Loucy (cell line): ENCODE measurements around the gene C4orf33.

ENCODE experiments used
- H2AFZ ChIP-seq: fragments of 200-600 bp; sonication (generic); 2 replicates; pipeline ENCODE4 v1.6.0; 2016; ENCODE audit warnings: antibody characterized with exemption, mild to moderate bottlenecking, low read length, moderate library complexity
- H3F3A ChIP-seq: fragments of 200-600 bp; 2 replicates; pipeline ENCODE4 v1.6.0; 2016; ENCODE audit warnings: antibody characterized with exemption, low read depth, mild to moderate bottlenecking
- H3K27me3 ChIP-seq: fragments of 200-600 bp; sonication (generic); 2 replicates; pipeline ENCODE4 v1.6.1; 2014; ENCODE audit warnings: low read length, mild to moderate bottlenecking; ENCODE audit not compliant: insufficient read depth, poor library complexity, severe bottlenecking
- H3K36me3 ChIP-seq: fragments of 200-600 bp; sonication (generic); 2 replicates; pipeline ENCODE4 v1.6.1; 2016; ENCODE audit warnings: low read length; ENCODE audit not compliant: insufficient read depth
- H3K4me1 ChIP-seq: fragments of 200-600 bp; sonication (generic); 2 replicates; pipeline ENCODE4 v1.5.1; 2014; ENCODE audit warnings: low read length, mild to moderate bottlenecking; ENCODE audit not compliant: insufficient read depth, poor library complexity, severe bottlenecking
- H3K4me2 ChIP-seq: fragments of 200-600 bp; sonication (generic); 2 replicates; pipeline ENCODE4 v1.6.0; 2014; ENCODE audit warnings: antibody characterized with exemption, low read length, low read depth, mild to moderate bottlenecking; ENCODE audit not compliant: poor library complexity, severe bottlenecking
- H3K4me3 ChIP-seq: fragments of 200-600 bp; sonication (generic); 2 replicates; pipeline ENCODE4 v1.5.1; 2014; ENCODE audit warnings: low read length, mild to moderate bottlenecking, mixed read lengths; ENCODE audit not compliant: poor library complexity, severe bottlenecking
- H3K79me2 ChIP-seq: fragments of 200-600 bp; sonication (generic); 2 replicates; pipeline ENCODE4 v1.6.1; 2014; ENCODE audit warnings: low read length; ENCODE audit not compliant: insufficient read depth
- H3K9ac ChIP-seq: fragments of 200-600 bp; sonication (generic); 2 replicates; pipeline ENCODE4 v1.6.0; 2014; ENCODE audit warnings: mild to moderate bottlenecking, low read depth, low read length, moderate library complexity; ENCODE audit not compliant: poor library complexity, severe bottlenecking
- H3K9me2 ChIP-seq: fragments of 200-600 bp; sonication (generic); replicated peaks from 2 replicates; pipeline ENCODE4 v1.6.1; 2016; ENCODE audit warnings: low read depth, low read length, mixed read lengths
- H3K9me3 ChIP-seq: fragments of 200-600 bp; sonication (generic); 2 replicates; pipeline ENCODE4 v1.6.1; 2014; ENCODE audit warnings: mild to moderate bottlenecking, antibody characterized with exemption, low read length, low read depth; ENCODE audit not compliant: insufficient read depth
- H4K20me1 ChIP-seq: fragments of 200-600 bp; sonication (generic); 2 replicates; pipeline ENCODE4 v1.6.0; 2014; ENCODE audit warnings: antibody characterized with exemption, low read length, mild to moderate bottlenecking; ENCODE audit not compliant: insufficient read depth, poor library complexity, severe bottlenecking
- EZH2phosphoT487 ChIP-seq: fragments of 200-600 bp; IDR thresholded peaks from 2 replicates; pipeline ENCODE4 v1.6.1; 2018; ENCODE audit warnings: antibody characterized with exemption, mild to moderate bottlenecking, moderate library complexity, borderline replicate concordance
- TF ChIP-seq, protein P1 (sequence below): fragments of 200-600 bp; sonication (generic); conservative IDR thresholded peaks from 2 replicates; pipeline ENCODE4 v1.5.1; 2014; ENCODE audit warnings: mild to moderate bottlenecking, antibody characterized with exemption, low read length

The C4orf33 gene

DNA sequence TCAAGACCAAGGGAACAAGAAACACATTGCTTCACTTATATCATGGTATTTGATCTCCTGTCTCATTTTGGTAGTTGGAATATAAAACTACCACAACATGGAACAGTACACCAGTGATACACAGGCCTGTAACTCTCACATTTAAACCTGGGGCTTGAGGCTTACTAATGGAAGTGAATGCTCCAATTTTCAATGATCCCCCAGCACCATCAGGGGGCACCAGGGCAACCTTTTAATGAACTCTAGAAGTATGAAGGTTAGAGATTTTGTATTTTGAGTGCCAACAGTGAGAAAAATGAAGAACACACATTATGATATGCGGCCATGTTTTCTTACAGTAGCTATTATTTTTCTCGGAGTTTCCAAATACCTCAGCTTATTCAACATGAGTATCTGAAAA lies 50.7 kb downstream of the C4orf33 start:
- no peaks in the 10 kb centered on the region for H3K9me2 ChIP-seq
- no peaks in the 10 kb centered on the region for H4K20me1 ChIP-seq
- TF ChIP-seq EZH2phosphoT487 = no peak
- TF ChIP-seq, protein P1, sequence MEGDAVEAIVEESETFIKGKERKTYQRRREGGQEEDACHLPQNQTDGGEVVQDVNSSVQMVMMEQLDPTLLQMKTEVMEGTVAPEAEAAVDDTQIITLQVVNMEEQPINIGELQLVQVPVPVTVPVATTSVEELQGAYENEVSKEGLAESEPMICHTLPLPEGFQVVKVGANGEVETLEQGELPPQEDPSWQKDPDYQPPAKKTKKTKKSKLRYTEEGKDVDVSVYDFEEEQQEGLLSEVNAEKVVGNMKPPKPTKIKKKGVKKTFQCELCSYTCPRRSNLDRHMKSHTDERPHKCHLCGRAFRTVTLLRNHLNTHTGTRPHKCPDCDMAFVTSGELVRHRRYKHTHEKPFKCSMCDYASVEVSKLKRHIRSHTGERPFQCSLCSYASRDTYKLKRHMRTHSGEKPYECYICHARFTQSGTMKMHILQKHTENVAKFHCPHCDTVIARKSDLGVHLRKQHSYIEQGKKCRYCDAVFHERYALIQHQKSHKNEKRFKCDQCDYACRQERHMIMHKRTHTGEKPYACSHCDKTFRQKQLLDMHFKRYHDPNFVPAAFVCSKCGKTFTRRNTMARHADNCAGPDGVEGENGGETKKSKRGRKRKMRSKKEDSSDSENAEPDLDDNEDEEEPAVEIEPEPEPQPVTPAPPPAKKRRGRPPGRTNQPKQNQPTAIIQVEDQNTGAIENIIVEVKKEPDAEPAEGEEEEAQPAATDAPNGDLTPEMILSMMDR = peak; percentile 35
- H3K4me3 ChIP-seq = no peak overlapping the region
- no peaks in the 10 kb centered on the region for H3K9me3 ChIP-seq
- H3K36me3 ChIP-seq = no peaks in the 10 kb centered on the region
- no peaks in the 10 kb centered on the region for H3K27me3 ChIP-seq
- no peak overlapping the region for H3K9ac ChIP-seq
- H3K4me2 ChIP-seq = no peak overlapping the region
- H3K79me2 ChIP-seq = no peaks in the 10 kb centered on the region
- no peaks in the 10 kb centered on the region for H3F3A ChIP-seq
- H3K4me1 ChIP-seq = no peaks in the 10 kb centered on the region
- no peak overlapping the region for H2AFZ ChIP-seq

DNA sequence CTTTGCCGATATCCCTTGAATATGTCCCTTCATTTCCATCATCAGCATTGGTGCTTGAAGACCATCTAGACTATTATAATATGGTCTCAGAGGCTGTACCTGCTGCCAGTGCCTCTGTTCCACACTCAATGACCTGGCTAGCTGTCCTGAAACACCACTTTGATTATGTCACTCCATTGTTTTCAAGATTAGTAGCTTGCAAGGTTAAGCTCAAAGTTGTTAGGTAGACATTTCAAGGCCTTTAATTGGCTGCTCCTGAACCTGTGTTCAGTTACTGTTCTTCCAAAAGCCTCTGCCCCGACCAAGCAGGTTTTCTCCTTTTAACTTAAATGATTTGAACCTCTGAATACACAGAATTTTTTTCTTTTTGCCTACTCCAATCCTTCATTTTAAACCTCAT lies 52.9 kb downstream of the C4orf33 start:
- no peak for TF ChIP-seq EZH2phosphoT487
- TF ChIP-seq, protein P1 = no peak
- no peaks in the 10 kb centered on the region for H3K9me3 ChIP-seq
- no peaks in the 10 kb centered on the region for H3K9me2 ChIP-seq
- H4K20me1 ChIP-seq = no peaks in the 10 kb centered on the region
- H3K9ac ChIP-seq = no peak overlapping the region
- no peaks in the 10 kb centered on the region for H3F3A ChIP-seq
- H3K27me3 ChIP-seq = no peaks in the 10 kb centered on the region
- H3K4me3 ChIP-seq = no peak overlapping the region
- H2AFZ ChIP-seq = no peak overlapping the region
- H3K36me3 ChIP-seq = no peaks in the 10 kb centered on the region
- H3K4me1 ChIP-seq = no peaks in the 10 kb centered on the region
- H3K4me2 ChIP-seq = no peak overlapping the region
- H3K79me2 ChIP-seq = no peaks in the 10 kb centered on the region

DNA sequence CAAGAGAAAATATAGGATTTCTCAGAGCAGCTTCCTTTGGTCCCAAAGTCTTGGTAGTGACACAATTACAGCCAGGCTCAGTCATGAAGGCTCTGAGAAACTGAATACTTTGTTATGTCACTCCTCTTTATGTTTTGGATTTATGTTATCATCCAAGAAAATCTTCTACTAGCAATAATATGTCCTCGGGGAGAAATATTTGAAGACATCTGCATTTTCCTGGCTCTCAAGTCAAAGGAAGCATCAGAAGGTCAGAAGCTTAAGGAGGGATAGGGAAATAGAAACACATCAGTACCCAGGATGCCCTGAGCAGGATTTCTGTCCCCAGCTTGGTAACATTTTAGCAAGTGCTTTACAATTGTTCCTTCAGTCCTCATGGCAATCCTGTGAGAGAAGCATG lies 54.0 kb downstream of the C4orf33 start:
- H3K4me1 ChIP-seq = no peaks in the 10 kb centered on the region
- no peaks in the 10 kb centered on the region for H3K9me2 ChIP-seq
- H3K36me3 ChIP-seq = no peaks in the 10 kb centered on the region
- no peak overlapping the region for H2AFZ ChIP-seq
- H3K4me3 ChIP-seq = no peak overlapping the region
- H3K4me2 ChIP-seq = no peak overlapping the region
- no peaks in the 10 kb centered on the region for H4K20me1 ChIP-seq
- no peak for TF ChIP-seq EZH2phosphoT487
- TF ChIP-seq, protein P1 = no peak
- no peaks in the 10 kb centered on the region for H3K79me2 ChIP-seq
- H3K27me3 ChIP-seq = no peaks in the 10 kb centered on the region
- no peaks in the 10 kb centered on the region for H3F3A ChIP-seq
- no peaks in the 10 kb centered on the region for H3K9me3 ChIP-seq
- H3K9ac ChIP-seq = no peak overlapping the region
